HG03354 (cell line): Measurements from ENCODE around the gene ANKH.

Experiments used
- ATAC-seq: cut with Tn5 transposase; IDR thresholded peaks from one replicate; pipeline ENCODE4 v1.9.1; 2021; ENCODE audit warnings: mild to moderate bottlenecking; ENCODE audit not compliant: unreplicated experiment, poor library complexity, severe bottlenecking

The ANKH gene

GRCh38 chr5:14745753-14746152 lies 125.8 kb downstream of the ANKH start:
- no peak for ATAC-seq

DNA sequence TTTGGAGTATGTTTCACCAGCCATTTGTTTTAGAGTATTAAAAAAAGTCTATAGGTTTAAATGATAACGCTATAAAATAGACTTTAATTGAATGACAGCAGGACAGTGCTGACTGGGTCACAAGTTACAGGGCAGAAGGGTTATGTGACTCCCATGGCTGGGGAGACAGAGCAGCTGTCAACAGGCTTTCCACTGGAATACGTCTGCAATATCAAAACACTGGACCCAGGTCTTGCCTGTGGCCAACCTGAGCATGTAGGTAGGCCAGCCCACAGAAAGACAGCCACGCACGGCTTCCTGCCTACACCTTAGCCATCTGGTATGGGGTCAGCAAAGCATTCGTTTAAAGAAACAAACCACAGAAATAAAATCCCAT lies 126.4 kb downstream of the ANKH start:
- ATAC-seq = no peak

- no peak for ATAC-seq
Measured at GRCh38 chr5:14744296-14745187, 127.0 kb downstream of the ANKH start.

DNA sequence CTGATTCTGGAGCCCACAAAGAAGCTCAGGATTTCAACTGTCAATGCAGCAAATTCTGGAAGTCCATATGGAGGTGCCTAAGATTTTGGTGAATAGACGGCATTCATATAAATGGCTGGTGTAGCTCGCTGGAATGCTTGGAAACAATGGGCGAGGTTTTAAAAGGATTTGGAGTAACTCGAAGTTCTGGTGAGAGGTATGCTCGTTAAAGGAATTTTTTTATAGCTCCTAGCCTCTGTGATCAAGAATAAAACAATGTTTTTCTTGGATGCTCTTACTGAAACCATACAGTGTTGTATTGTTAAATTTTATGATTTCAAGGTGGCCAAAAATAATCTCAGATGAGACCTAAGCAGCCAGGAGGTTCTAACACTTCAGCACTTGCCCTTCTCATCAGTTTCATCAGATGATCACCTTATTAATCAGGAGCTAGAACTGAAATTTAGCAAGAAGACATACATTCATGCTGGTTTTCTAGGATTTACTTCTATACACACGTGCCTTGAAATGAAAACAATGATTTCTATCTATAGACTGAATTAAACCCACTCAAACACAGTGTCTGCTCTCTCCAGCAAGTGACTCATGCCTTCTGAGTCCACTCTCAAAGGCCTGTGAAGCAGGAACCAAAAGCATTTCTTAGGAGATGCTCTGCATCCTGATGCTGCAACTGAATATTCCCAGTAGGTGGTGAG lies 127.8 kb downstream of the ANKH start:
- ATAC-seq = no peak

DNA sequence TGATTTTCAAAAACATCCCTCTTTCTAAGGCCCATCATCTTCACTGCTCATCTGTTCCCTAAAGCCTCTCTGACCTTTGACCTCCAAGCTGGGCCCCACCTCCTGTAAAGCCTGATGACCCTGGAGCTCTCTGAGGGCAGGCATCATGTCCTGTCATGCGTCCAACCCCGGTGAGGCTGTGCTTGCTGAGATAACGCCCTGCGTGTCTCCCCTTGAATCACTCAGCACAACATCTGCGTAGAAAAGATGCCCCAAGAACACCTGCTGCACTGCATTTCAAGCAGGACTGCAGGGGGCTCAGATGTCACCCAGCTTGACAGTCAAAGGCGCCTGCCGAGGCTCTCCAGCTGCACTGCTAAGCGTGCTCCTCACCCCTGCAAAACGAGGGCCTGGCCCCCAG lies 129.1 kb downstream of the ANKH start:
- no peak for ATAC-seq

GRCh38 chr5:14741801-14742440 lies 129.7 kb downstream of the ANKH start:
- ATAC-seq = no peak

DNA sequence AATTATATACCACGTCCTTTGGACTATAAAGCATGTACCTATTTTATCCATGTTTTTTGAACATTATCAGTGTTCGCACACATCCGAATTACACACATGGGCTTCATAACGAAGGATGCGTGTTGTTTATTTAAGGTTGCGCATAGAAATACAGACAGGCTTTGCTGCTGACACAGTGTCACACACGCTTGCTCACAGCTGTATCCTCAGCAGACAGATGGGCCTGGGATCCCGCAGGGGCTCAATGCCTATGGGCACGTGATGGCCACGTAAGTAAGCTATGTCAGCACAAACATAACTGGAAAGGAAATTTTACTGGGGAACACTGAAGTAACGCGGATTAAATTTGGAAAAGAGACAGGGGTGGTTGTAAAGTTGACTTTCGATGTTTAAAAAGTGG lies 130.4 kb downstream of the ANKH start:
- no peak for ATAC-seq

- no peak for ATAC-seq
Measured at GRCh38 chr5:14739981-14740380, 131.6 kb downstream of the ANKH start.

DNA sequence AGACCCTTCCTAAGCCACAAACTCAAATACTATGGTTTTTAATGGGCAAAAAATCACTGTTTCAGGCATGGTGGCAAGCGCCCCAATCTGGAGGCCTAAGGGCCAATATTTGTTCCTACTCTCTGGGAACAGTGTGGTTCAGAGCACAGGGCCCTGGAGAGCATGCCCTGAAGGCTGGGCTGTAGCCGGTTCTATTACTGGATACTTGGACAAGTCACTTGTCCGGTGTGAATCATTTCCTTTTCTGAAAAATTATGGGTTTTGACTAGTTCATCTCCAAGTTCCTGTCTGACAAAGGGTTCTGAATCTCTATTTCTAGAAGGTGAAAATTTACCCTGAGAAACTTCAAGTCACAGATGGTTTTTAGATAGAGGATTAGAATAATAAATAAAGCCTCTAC lies 132.0 kb downstream of the ANKH start:
- no peak for ATAC-seq

GRCh38 chr5:14738050-14738449 lies 133.5 kb downstream of the ANKH start:
- ATAC-seq = no peak

DNA sequence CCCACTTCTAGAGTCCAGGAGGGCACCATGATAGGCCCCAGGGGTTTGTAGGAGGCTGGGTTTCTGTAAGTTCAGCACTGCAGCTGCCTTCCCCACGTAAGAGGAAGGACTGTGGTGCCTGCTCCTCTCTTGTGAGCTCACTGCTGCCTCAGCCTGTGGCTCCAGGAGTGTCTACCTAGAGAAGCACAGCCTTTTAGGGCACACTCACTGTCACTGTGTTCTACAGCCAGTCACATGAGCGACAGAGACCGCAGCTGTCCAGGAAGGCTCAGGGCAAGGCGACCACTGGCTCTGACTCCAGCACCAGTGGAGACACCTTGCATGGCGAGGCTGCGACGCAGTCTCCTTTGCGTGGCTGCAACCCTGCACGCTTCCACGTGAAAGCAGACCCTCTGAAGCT lies 134.3 kb downstream of the ANKH start:
- no peak for ATAC-seq

GRCh38 chr5:14735944-14736343 lies 135.6 kb downstream of the ANKH start:
- ATAC-seq = no peak

DNA sequence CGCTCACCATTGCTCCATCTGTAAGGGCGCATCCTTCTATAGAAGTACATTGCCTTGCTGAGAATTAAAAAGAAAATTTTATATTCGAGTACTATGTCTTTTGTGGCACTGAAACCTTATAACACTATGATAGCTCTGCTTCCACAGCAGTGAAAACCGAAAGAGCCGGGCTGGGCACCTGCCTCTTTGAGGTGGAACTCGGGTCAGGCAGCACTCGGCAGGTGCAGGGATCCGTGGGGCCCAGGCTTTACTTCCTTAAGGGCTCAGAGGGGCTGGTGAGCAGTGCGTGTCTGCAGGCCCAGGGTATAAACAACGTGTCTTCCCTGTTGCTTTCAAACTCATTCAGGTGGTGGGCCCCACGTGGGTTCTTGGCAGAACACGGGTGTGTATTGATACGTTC lies 137.2 kb downstream of the ANKH start:
- ATAC-seq = no peak

DNA sequence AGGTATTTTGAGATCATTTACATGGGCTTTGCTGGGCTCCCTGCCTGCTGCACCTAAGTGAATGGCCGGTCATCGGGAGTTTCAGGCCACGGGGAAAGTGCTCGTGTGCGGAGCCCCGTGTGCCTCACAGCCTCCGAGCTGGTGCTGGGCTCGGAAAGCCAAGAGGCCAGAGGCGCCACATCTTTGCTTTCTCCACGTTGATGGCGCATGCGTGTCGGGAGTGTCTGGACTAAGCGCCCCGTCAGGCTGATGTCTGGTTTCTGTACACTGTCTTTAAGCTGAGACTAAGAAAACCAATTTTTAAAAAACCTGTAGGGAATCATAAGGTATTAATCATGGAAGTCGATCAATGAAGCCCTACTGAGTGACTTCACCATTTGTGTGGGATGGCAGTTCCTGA lies 137.9 kb downstream of the ANKH start:
- ATAC-seq = no peak

- ATAC-seq = no peak
Measured at GRCh38 chr5:14732991-14733390, 138.6 kb downstream of the ANKH start.

GRCh38 chr5:14730881-14731280 lies 140.7 kb downstream of the ANKH start:
- no peak for ATAC-seq

DNA sequence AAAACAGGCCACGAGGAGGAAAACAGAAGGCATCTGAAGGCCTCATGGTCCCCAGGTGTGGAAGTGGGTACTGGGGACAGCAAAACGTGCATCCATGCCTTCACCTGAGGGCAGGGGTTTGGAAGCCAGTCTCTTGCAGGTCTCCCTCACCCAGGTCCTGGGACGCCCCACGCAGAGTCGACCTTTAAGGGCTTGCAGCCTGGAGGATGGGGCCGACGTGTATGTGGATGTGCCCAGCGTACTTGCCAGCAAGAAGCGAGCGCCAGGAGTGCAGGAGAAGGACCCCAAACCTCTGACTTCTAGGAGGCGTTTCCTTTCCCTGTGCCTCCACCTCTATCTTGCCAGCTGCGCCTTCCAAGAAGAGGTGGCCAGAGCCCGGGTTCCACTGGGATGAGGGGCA lies 141.1 kb downstream of the ANKH start:
- ATAC-seq = no peak

GRCh38 chr5:14729448-14730385 lies 141.9 kb downstream of the ANKH start:
- no peak for ATAC-seq

GRCh38 chr5:14728459-14728938 lies 143.1 kb downstream of the ANKH start:
- no peak for ATAC-seq
